Heart left ventricle (tissue), 13 donors: ENCODE measurements around the gene USP7.

Experiments
- CTCF ChIP-seq, 12 donors: fragments of 200-600 bp; sonication (generic) in 4 of 12; IDR thresholded peaks; one replicate each; pipeline versions ENCODE4 v1.5.0 to v1.8.0; 2018 to 2022; ENCODE audit warnings: antibody characterized with exemption in 12 of 12, mild to moderate bottlenecking in 5 of 12
- POLR2A ChIP-seq, 2 donors: fragments of 450-650 bp; IDR thresholded peaks; one replicate each; pipeline ENCODE4 v1.6.1; 2017; ENCODE audit warnings: antibody characterized with exemption in 2 of 2, mild to moderate bottlenecking in 2 of 2, moderate library complexity in 2 of 2
- donor health status: ischemic (EF 13 %, LVEDD 7.1; RV severe dilation, severe dysfunction).
- donor health status: DM: no; HTN: yes; CAD: no.
- donor health status: DM: no; HTN: no; CAD: no.
- donor health status: ischemic (EF 25% LVEDD 6.9; RV normal size, moderate dysfunction).
- donor health status: ischemic (EF 25% LVEDD 5.7; RV mildly dilated, moderate dysfunction).
- donor health status: ischemic (EF 35%, LVEDD 5.7; RV mildly dilated, moderate dysfunction).
- donor health status: nonischemic (EF 11% LVEDD 7.7; RV severe dilation, severe dysfunction).
- donor health status: DM: yes; HTN: yes; CAD: no.
- donor health status: PGD.
- donor health status: ischemic (EF 29% LVEDD 5.4; RV normal size, mild dysfunction).
- donor health status: nonischemic (EF 23%, LVEDD 6.1; RV moderate dilation, normal function).

DNA sequence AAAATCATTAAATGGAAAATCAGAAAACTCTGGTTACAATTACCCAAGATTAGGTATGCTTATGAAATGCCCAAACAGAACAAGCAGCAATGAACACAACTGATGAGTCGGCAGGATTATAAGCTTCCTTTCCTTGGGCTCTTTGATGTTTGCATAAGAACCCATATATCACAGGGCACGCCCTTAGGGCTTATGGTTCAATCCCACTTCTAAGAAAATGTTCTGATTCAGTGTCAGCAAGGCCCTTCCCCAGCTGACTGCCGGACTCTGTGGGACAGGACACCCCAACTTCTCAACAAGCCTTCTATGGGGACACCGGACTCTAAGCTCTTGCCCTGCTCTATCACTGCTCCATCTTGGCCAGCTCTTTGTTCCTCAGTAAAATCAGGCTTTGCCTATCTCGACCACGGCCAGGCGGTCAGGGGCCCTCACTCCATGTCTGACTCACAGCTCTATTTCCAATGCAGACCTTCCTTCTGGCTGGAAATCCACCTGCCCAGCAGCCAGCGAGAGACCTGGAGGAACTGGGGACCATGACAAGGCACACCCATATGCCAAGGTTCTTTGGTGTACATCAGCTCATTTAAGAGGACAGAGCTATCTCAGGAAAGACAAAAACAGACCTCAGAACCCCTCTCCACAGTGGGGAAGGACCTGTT lies 54.8 kb downstream of the USP7 start:
- TF ChIP-seq POLR2A (IDR thresholded peaks at IDR 0.05), result no peak
- no peak for TF ChIP-seq CTCF (IDR thresholded peaks at IDR 0.05)
